GM12892 (cell line): ENCODE data around the gene KCNG4.

Experiments
- POLR2A ChIP-seq: IDR thresholded peaks from 2 replicates; pipeline ENCODE4 v1.6.1; 2011; ENCODE audit warnings: low read depth, low read length, control low read depth
- POLR2AphosphoS5 ChIP-seq: IDR thresholded peaks from 2 replicates; pipeline ENCODE4 v1.6.1; 2011; ENCODE audit warnings: low read depth, low read length, control low read depth

DNA sequence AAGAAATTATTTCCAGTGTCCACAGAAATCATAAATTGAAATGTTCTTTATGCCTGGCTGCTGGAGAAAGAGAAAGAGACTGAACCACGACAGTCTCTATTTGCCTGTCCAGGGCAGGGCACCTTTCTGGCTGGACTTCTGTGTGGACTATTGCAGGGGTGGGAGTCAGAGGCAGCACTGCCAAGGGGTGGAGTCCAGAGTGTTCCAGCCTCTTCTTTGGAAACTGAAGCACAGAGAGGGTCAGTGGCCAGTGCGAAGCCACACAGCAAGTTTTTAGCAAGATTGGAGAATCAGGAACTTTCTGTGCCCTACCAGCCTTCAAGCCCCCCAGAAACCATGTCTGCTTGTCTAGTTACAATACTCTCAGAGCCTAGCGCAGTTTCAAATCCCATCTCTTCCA lies 15.3 kb downstream of the KCNG4 start:
- no peak for TF ChIP-seq POLR2A
- TF ChIP-seq POLR2AphosphoS5 = no peak
